Measurements from ENCODE around the gene RAB3GAP2. TPM values are rescaled to one million over a fixed set of nuclear protein-coding genes. Genes with fewer than 3 reads are reported as not detected.
"Not testable (repeated sequence)": the region's sequence is repeated elsewhere in the genome, so short reads cannot be mapped to it uniquely, and the experiment has no call there.

Gene RAB3GAP2
- total RNA-seq, 4 donors from 2014 or later: 16.5 to 24.2 (median 18.0) TPM

DNA sequence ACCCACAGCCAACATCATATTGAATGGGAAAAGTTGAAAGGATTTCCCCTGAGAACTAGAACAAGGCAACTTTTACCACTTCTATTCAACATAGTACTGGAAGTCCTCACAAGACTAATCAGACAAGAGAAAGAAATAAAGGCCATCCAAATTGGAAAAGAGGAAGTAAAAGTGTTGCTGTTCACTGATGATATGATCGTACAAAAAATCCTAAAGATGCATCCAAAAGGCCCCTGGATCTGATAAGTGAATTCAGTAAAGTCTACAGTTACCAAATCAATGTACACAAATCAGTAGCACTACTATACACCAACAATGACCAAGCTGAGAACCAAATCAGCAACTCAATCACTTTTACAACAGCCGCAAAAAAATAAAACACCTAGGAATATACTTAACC, 28.3 kb downstream of the RAB3GAP2 start:
- no peaks in the 10 kb centered on the region for H3K36me3 ChIP-seq
- no peaks in the 10 kb centered on the region for H3K9me3 ChIP-seq
- TF ChIP-seq, protein P1, sequence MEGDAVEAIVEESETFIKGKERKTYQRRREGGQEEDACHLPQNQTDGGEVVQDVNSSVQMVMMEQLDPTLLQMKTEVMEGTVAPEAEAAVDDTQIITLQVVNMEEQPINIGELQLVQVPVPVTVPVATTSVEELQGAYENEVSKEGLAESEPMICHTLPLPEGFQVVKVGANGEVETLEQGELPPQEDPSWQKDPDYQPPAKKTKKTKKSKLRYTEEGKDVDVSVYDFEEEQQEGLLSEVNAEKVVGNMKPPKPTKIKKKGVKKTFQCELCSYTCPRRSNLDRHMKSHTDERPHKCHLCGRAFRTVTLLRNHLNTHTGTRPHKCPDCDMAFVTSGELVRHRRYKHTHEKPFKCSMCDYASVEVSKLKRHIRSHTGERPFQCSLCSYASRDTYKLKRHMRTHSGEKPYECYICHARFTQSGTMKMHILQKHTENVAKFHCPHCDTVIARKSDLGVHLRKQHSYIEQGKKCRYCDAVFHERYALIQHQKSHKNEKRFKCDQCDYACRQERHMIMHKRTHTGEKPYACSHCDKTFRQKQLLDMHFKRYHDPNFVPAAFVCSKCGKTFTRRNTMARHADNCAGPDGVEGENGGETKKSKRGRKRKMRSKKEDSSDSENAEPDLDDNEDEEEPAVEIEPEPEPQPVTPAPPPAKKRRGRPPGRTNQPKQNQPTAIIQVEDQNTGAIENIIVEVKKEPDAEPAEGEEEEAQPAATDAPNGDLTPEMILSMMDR (IDR thresholded peaks at IDR 0.05 in 4 of 5, conservative IDR thresholded peaks at IDR 0.05 in 1 of 5): no peak
- TF ChIP-seq POLR2A (IDR thresholded peaks at IDR 0.05): no peak
- in situ Hi-C loops (cut with MboI; ENCODE audit: low sequenced_read_pairs in 4 of 4) (no loop called here), intact Hi-C loops (cut with DNase I; ENCODE audit: low total_unique reads) (no loop called here)
- no peak overlapping the region for H3K27ac ChIP-seq
- DNase-seq: no peak
- no peak overlapping the region for H3K4me3 ChIP-seq
- no peak for ATAC-seq
- peaks cover 18 to 29% of the 10 kb centered on the region in 2 donors for H3K4me1 ChIP-seq
- no peaks in the 10 kb centered on the region for H3K27me3 ChIP-seq

DNA sequence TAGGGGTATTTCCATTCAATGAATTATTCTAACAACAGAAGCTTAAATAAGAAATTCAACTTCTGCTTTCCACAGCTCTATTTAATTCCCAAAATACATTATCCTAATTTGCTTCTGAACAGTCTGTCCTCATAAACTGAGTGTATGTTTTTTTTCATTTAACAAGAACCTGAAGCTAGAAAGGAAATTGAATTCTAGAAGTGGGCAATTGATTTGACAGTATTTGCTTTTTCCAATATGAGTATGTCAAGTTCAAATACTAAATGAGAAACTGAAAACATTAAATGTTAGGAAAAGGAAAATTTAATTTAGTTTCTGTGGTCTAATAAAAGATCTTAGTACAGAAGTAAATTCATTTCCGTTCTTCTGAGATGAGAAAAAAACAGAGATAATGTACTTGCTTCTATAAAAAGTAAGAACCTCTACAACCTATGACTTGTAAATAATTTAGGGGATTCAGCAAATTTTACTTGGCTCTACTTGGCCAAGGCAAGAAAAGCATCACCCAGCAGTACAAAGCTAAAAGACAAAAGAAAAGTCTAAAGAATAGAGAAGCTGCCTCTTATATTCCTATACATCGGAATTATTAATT, 31.1 kb downstream of the RAB3GAP2 start:
- H3K27ac ChIP-seq: no peak overlapping the region
- H3K4me1 ChIP-seq: peaks cover 18 to 29% of the 10 kb centered on the region in 2 donors
- no peak overlapping the region for H3K4me3 ChIP-seq
- H3K27me3 ChIP-seq: no peaks in the 10 kb centered on the region
- ATAC-seq (no peak), DNase-seq (no peak)
- no peaks in the 10 kb centered on the region for H3K9me3 ChIP-seq
- H3K36me3 ChIP-seq: no peaks in the 10 kb centered on the region
- TF ChIP-seq POLR2A (IDR thresholded peaks at IDR 0.05): no peak
- TF ChIP-seq, protein P1 (IDR thresholded peaks at IDR 0.05 in 4 of 5, conservative IDR thresholded peaks at IDR 0.05 in 1 of 5): no peak
- intact Hi-C loops (cut with DNase I; ENCODE audit: low total_unique reads) (no loop called here), in situ Hi-C loops (cut with MboI; ENCODE audit: low sequenced_read_pairs in 4 of 4) (no loop called here)

DNA sequence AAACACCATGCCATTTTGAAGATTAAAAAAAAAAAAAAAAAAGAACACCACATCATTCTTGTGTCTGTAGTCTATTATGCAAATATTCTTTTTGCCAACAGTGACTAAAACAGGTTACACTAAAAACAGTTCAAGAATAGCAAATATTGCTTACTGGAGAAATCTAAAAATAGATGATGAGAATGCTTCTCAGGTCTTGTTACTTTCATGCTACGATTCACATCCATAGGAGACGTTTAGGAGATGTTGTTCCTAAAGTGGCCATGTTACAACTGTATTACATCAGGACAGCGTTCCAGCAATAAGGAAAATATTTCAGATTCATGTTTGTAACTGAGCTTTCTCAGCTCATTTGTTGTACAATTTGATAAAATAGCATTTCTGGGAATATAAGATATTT, 32.3 kb downstream of the RAB3GAP2 start:
- no peak for ATAC-seq
- H3K4me1 ChIP-seq: peaks cover 25 to 29% of the 10 kb centered on the region in 2 donors

DNA sequence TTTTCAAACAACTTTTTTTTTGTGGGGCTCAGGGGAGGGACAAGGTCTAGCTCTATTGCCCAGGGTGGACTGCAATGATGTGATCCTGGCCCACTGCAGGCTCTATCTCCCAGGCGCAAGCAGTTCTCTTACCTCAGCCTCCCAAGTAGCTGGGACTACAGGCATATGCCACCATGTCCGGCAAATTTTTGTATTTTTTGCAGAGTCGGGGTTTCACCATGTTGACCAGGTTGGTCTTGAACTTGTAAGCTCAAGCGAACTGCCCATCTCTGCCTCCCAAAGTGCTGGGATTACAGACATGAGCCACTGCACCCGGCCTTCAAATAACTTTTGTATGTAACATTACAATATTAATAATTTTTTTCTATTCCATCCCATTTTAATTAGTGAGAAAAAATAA, 33.0 kb downstream of the RAB3GAP2 start:
- H3K9me3 ChIP-seq: no peaks in the 10 kb centered on the region
- no peaks in the 10 kb centered on the region for H3K36me3 ChIP-seq
- in situ Hi-C loops (cut with MboI; ENCODE audit: low sequenced_read_pairs in 4 of 4) (no loop called here), intact Hi-C loops (cut with DNase I; ENCODE audit: low total_unique reads) (no loop called here)
- peaks cover 25 to 29% of the 10 kb centered on the region in 2 donors for H3K4me1 ChIP-seq
- no peak overlapping the region for H3K27ac ChIP-seq
- TF ChIP-seq, protein P1 (IDR thresholded peaks at IDR 0.05 in 4 of 5, conservative IDR thresholded peaks at IDR 0.05 in 1 of 5): no peak
- no peak for TF ChIP-seq POLR2A (IDR thresholded peaks at IDR 0.05)
- H3K4me3 ChIP-seq: no peak overlapping the region
- DNase-seq (no peak), ATAC-seq (no peak)
- H3K27me3 ChIP-seq: no peaks in the 10 kb centered on the region

More for the DNA sequence above, 32.3 kb downstream of the RAB3GAP2 start:
- TF ChIP-seq POLR2A (IDR thresholded peaks at IDR 0.05): no peak
- TF ChIP-seq, protein P1 (IDR thresholded peaks at IDR 0.05 in 4 of 5, conservative IDR thresholded peaks at IDR 0.05 in 1 of 5): no peak
- Histone ChIP-seq H3K36me3 (no peaks in the 10 kb centered on the region), H3K27ac (no peak overlapping the region), H3K9me3 (no peaks in the 10 kb centered on the region), H3K4me3 (no peak overlapping the region), H3K27me3 (no peaks in the 10 kb centered on the region)
- in situ Hi-C loops (cut with MboI; ENCODE audit: low sequenced_read_pairs in 4 of 4) (no loop called here), intact Hi-C loops (cut with DNase I; ENCODE audit: low total_unique reads) (no loop called here)
- no peak for DNase-seq

DNA sequence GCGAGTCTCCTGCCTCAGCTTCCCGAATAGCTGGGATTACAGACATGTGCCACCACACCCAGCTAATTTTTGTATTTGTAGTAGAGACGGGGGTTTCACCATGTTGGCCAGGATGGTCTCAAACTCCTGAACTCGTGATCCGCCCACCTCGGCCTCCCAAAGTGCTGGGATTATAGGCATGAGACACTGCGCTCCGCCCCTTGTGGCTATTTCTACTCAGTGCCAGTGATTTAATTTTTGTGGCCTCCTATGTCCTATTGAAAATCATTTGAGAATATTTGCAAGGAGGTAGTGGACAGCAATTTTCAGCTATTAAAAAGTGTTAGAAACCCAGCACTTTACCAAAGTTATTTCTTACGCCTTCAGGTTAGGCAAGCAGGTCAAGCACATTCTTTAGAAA, 36.0 kb downstream of the RAB3GAP2 start:
- peaks cover 24 to 25% of the 10 kb centered on the region in 2 donors for H3K4me1 ChIP-seq
- H3K27ac ChIP-seq; H3K27me3 ChIP-seq; H3K9me3 ChIP-seq; H3K4me3 ChIP-seq; in situ Hi-C loops (cut with MboI; ENCODE audit: low sequenced_read_pairs in 4 of 4); H3K36me3 ChIP-seq; ATAC-seq; intact Hi-C loops (cut with DNase I; ENCODE audit: low total_unique reads); DNase-seq: not testable (repeated sequence)
